ENCODE data around the gene HOGA1.
"Not testable (repeated sequence)": the region's sequence is repeated elsewhere in the genome, so short reads cannot be mapped to it uniquely, and the experiment has no call there.

HOGA1 gene

GRCh38 chr10:97612386-97612785, 28.2 kb downstream of the HOGA1 start:
- DNase-seq = no peak

- no peak for DNase-seq
Observed at GRCh38 chr10:97618285-97618684, 34.1 kb downstream of the HOGA1 start.

GRCh38 chr10:97618733-97619132, 34.5 kb downstream of the HOGA1 start:
- DNase-seq = no peak

- DNase-seq = no peak
Observed at GRCh38 chr10:97623277-97623676, 39.1 kb downstream of the HOGA1 start.

GRCh38 chr10:97627731-97628130, 43.5 kb downstream of the HOGA1 start:
- DNase-seq = no peak

- DNase-seq = no peak
Observed at GRCh38 chr10:97628228-97628627, 44.0 kb downstream of the HOGA1 start.

- no peak for DNase-seq
Observed at GRCh38 chr10:97629289-97629688, 45.1 kb downstream of the HOGA1 start.

- no peak for DNase-seq
Observed at GRCh38 chr10:97631098-97631497, 46.9 kb downstream of the HOGA1 start.

GRCh38 chr10:97632949-97633884, 49.0 kb downstream of the HOGA1 start, which contains the start of gene MORN4:
TSS of gene MORN4 (minus strand) at chr10:97633500. CDS start at chr10:97619653, 13,847 bp downstream.
- peak; percentile 75 for DNase-seq

GRCh38 chr10:97633921-97634320, 49.7 kb downstream of the HOGA1 start:
- DNase-seq = no peak

GRCh38 chr10:97635577-97635976, 51.4 kb downstream of the HOGA1 start:
- no peak for DNase-seq

GRCh38 chr10:97639090-97639489, 54.9 kb downstream of the HOGA1 start:
- DNase-seq = not testable (repeated sequence)

GRCh38 chr10:97640174-97640867, 56.1 kb downstream of the HOGA1 start, which contains the start of gene PI4K2A:
TSS of gene PI4K2A (plus strand) at chr10:97640671. CDS start at chr10:97640743, 72 bp downstream.
- DNase-seq = peak; percentile 97

- no peak for DNase-seq
Observed at GRCh38 chr10:97640868-97641811, 57.0 kb downstream of the HOGA1 start.

GRCh38 chr10:97642471-97643159, 58.4 kb downstream of the HOGA1 start:
- not testable (repeated sequence) for DNase-seq

- no peak for DNase-seq
Observed at GRCh38 chr10:97643441-97643985, 59.3 kb downstream of the HOGA1 start.

- no peak for DNase-seq
Observed at GRCh38 chr10:97644936-97645335, 60.7 kb downstream of the HOGA1 start.

GRCh38 chr10:97647556-97647955, 63.4 kb downstream of the HOGA1 start:
- DNase-seq = no peak

- DNase-seq = no peak
Observed at GRCh38 chr10:97648562-97649404, 64.6 kb downstream of the HOGA1 start.

- DNase-seq = not testable (repeated sequence)
Observed at GRCh38 chr10:97649405-97649750, 65.2 kb downstream of the HOGA1 start.

- DNase-seq = no peak
Observed at GRCh38 chr10:97650726-97651125, 66.5 kb downstream of the HOGA1 start.

Data from NCI-H1048 (cell line).